ENCODE data around the gene POU6F2. TPM values are rescaled to one million over a fixed set of nuclear protein-coding genes. Genes with fewer than 3 reads are reported as not detected.

POU6F2 gene
- total and polyA plus RNA-seq, 2 of the 4 experiments (the other 2 are of a cell fraction), result not detected

DNA sequence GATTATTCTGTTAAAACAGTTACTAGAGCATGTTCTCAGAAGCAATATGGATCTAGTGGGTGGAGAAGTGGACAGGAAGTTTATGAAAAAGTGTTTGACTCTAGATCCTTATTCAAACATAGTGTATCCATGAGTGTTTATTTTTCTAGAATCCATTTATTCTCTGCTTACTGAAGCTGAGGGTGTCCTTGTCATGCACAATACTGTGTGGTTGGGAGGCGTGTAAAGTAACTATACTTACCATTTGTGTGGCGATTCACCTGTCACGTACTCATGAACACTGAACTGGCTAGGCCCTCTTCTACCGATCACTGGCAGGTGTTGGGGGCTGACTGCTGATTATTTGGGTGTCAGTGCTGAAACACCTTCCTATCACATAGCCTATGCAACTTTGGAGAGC, 74.0 kb downstream of the POU6F2 start:
- Histone ChIP-seq H3K79me1 (ENCODE audit: low read depth in 1 of 2, low read length in 2 of 2) (no peaks in the 10 kb centered on the region), H3K23ac (ENCODE audit: low read depth, low read length) (no peak overlapping the region), H3K27me3 (ENCODE audit: control insufficient read depth, insufficient read depth, low read length) (no peaks in the 10 kb centered on the region), H3K4me2 (ENCODE audit: low read depth, low read length) (no peak overlapping the region), H3K27ac (ENCODE audit: insufficient read depth, low read length) (no peak overlapping the region), H3K9ac (ENCODE audit: low read depth, low read length) (no peak overlapping the region), H2AFZ (replicated peaks; ENCODE audit: low read length, poor library complexity) (no peak overlapping the region), H4K8ac (ENCODE audit: low read depth in 2 of 2, low read length in 2 of 2) (no peak overlapping the region), H2BK5ac (ENCODE audit: low read depth, low read length, poor library complexity, severe bottlenecking) (no peak overlapping the region), H3K18ac (ENCODE audit: low read depth, low read length) (no peak overlapping the region), H3K14ac (replicated peaks; ENCODE audit: low read depth, low read length) (no peak overlapping the region), H3K4me1 (ENCODE audit: control insufficient read depth, insufficient read depth, low read length) (no peaks in the 10 kb centered on the region), H3K56ac (ENCODE audit: extremely low read depth, insufficient read depth, low read length) (no peak overlapping the region), H4K20me1 (ENCODE audit: insufficient read depth, low read length) (no peaks in the 10 kb centered on the region), H2BK120ac (ENCODE audit: low read depth, low read length) (no peak overlapping the region), H3K4ac (ENCODE audit: low read depth, low read length) (no peak overlapping the region), H3K9me1 (ENCODE audit: insufficient read depth, low read length) (no peaks in the 10 kb centered on the region), H2BK15ac (ENCODE audit: low read depth, low read length) (no peak overlapping the region), H2AK9ac (replicated peaks; ENCODE audit: low read depth, low read length, poor library complexity) (no peak overlapping the region), H3K9me3 (ENCODE audit: control insufficient read depth, insufficient read depth, low read length) (no peaks in the 10 kb centered on the region), H4K91ac (ENCODE audit: insufficient read depth, low read depth, low read length) (no peak overlapping the region), H3K4me3 (ENCODE audit: insufficient read depth, low read depth, low read length) (no peak overlapping the region), H2AK5ac (ENCODE audit: low read depth, low read length) (no peak overlapping the region), H3K36me3 (ENCODE audit: control insufficient read depth, insufficient read depth, low read length) (no peaks in the 10 kb centered on the region), H4K5ac (ENCODE audit: low read depth, low read length) (no peak overlapping the region), H2BK20ac (ENCODE audit: low read depth, low read length) (no peak overlapping the region)
- no peak for TF ChIP-seq CEBPB (IDR thresholded peaks at IDR 0.05; ENCODE audit: low read depth, low read length)
- DNase-seq (no peak), ATAC-seq (ENCODE audit: low read depth) (no peak)
- no TSS peak for BruUV-seq (replicated peaks)
- dilution Hi-C loops (cut with HindIII; ENCODE audit: low sequenced_read_pairs, unreplicated experiment), result no loop called here
- CTCF ChIA-PET, result no interaction called here
- in situ Hi-C loops (cut with MboI; ENCODE audit: low sequenced_read_pairs), result no loop called here
- intact Hi-C loops (cut with micrococcal nuclease), result no loop called here
- POLR2A ChIA-PET (ENCODE audit: unreplicated experiment), result no interaction called here
- WGBS, 2 experiments (ENCODE audit: extremely low coverage in 2 of 2, insufficient read length in 1 of 2), result no CpG with 5 or more reads among the region's 4 CpGs

Measured in IMR-90 (cell line).